K562 (cell line): ENCODE results near the gene TM4SF18. TPM values are rescaled to one million over a fixed set of nuclear protein-coding genes. Genes with fewer than 3 reads are reported as not detected.

ENCODE experiments used
- ATAC-seq: fragments of 200-7000 bp; cut with Tn5 transposase; 3 replicates; pipeline ENCODE4 v1.9.1; 2020; ENCODE audit warnings: moderate library complexity
- BruUV-seq: library from RNA; stranded (reverse); fragments of 400-500 nt; replicated peaks from 2 replicates; lab custom pipeline; 2021; lab: Mats Ljungman, UMichigan
- CTCF ChIA-PET: fragments of 300-600 bp; formaldehyde crosslinking; extraction: SDS; loops from one replicate; lab custom pipeline; 2021; ENCODE audit warnings: low intra/inter-chr PET ratio; lab: Yijun Ruan, JAX
- POLR2A ChIA-PET: fragments of 300-600, 350-650 bp; sonication (Branson Sonifier 250); formaldehyde crosslinking; extraction: SDS; loops from one replicate; lab custom pipeline; 2021; ENCODE audit warnings: antibody characterized with exemption, inconsistent platforms; lab: Yijun Ruan, JAX
- DNase-seq, 4 experiments: peaks; one replicate each; pipeline versions ENCODE4 v3.0.0 to v3.0.0-alpha.2; 2011 to 2018; ENCODE audit warnings: low spot score in 3 of 4, mixed read lengths in 3 of 4; ENCODE audit errors: extremely low read depth in 1 of 4
- FAIRE-seq: peaks from 2 replicates; lab custom pipeline; 2011; peaks lifted over from hg19 to GRCh38; lab: Jason Lieb, UNC
- H2AFZ ChIP-seq: 2 replicates; pipeline ENCODE4 v1.6.0; 2011; ENCODE audit warnings: low read depth, low read length, control low read depth, inconsistent platforms
- H3K27ac ChIP-seq: fragments of 200-600 bp; 3 replicates; pipeline ENCODE4 v1.8.0; 2011; ENCODE audit warnings: low read depth, mild to moderate bottlenecking, control low read depth, inconsistent platforms, low read length, moderate library complexity, mixed read lengths; ENCODE audit errors: extremely low read depth
- H3K27me3 ChIP-seq, 2 experiments: fragments of 300-600 bp in 1 of 2; 2 replicates in 1 of 2; 3 replicates in 1 of 2; pipeline versions ENCODE4 v1.6.0 to v1.8.0; 2011; ENCODE audit warnings: inconsistent platforms in 2 of 2, low read length in 2 of 2, mild to moderate bottlenecking in 1 of 2, mixed read lengths in 1 of 2, moderate library complexity in 1 of 2; ENCODE audit not compliant: control insufficient read depth in 2 of 2, insufficient read depth in 2 of 2
- H3K36me3 ChIP-seq: fragments of 300-600 bp; 3 replicates; pipeline ENCODE4 v1.8.0; 2011; ENCODE audit warnings: mild to moderate bottlenecking, low read length, inconsistent platforms; ENCODE audit not compliant: control insufficient read depth, insufficient read depth
- H3K4me1 ChIP-seq, 2 experiments: fragments of 200-600 bp in 1 of 2; replicated peaks in 1 of 2; 2 replicates in 1 of 2; 3 replicates in 1 of 2; pipeline versions ENCODE4 v1.5.1 to v1.8.0; 2011; ENCODE audit warnings: inconsistent platforms in 2 of 2, low read length in 2 of 2, mild to moderate bottlenecking in 1 of 2, mixed read lengths in 1 of 2, moderate library complexity in 1 of 2; ENCODE audit not compliant: control insufficient read depth in 2 of 2, insufficient read depth in 2 of 2
- H3K4me2 ChIP-seq: 2 replicates; pipeline ENCODE4 v1.6.1; 2011; ENCODE audit warnings: low read length, control low read depth, inconsistent platforms, mixed read lengths; ENCODE audit not compliant: insufficient read depth
- H3K4me3 ChIP-seq: fragments of 200-600 bp; sonication (generic), shearing (Covaris generic); 2 replicates; pipeline ENCODE4 v1.5.1; 2016; ENCODE audit warnings: control low read depth, inconsistent platforms
- H3K79me2 ChIP-seq: fragments of 200-600 bp; 3 replicates; pipeline ENCODE4 v1.8.0; 2011; ENCODE audit warnings: low read length, inconsistent platforms; ENCODE audit not compliant: control insufficient read depth, insufficient read depth
- H3K9ac ChIP-seq, 2 experiments: 2 replicates each; pipeline versions ENCODE4 v1.6.0 to v1.6.1; 2011; ENCODE audit warnings: low read depth in 2 of 2, low read length in 2 of 2, control low read depth in 1 of 2, inconsistent platforms in 1 of 2, mild to moderate bottlenecking in 1 of 2, mixed read lengths in 1 of 2; ENCODE audit not compliant: insufficient read depth in 1 of 2
- H3K9me1 ChIP-seq: one replicate; pipeline ENCODE4 v1.6.0; 2011; ENCODE audit warnings: inconsistent platforms, mild to moderate bottlenecking, low read length, moderate library complexity; ENCODE audit not compliant: control insufficient read depth, insufficient read depth
- H3K9me3 ChIP-seq: replicated peaks from 2 replicates; pipeline ENCODE4 v1.5.1; 2011; ENCODE audit warnings: low read depth, low read length, inconsistent platforms; ENCODE audit not compliant: control insufficient read depth, insufficient read depth
- H4K20me1 ChIP-seq: replicated peaks from 2 replicates; pipeline ENCODE4 v1.6.1; 2011; ENCODE audit warnings: low read length, inconsistent platforms, mixed read lengths; ENCODE audit not compliant: control insufficient read depth, insufficient read depth
- ERF ChIP-seq: fragments of 450-650 bp; formaldehyde crosslinking; IDR thresholded peaks from 2 replicates; pipeline ENCODE4 v1.4.0; 2020; ENCODE audit warnings: mild to moderate bottlenecking, mixed read lengths
- ZNF316 ChIP-seq: fragments of 450-650 bp; IDR thresholded peaks from 2 replicates; pipeline ENCODE4 v1.6.1; 2016
- WGBS: fragments of 100-300 bp; shearing (Covaris generic); methylation state at CpG from one replicate; pipeline ENCODE4 v1.1.6; 2016; ENCODE audit warnings: low coverage, mixed read lengths; ENCODE audit not compliant: insufficient coverage; ENCODE audit errors: missing lambda C conversion rate; 5-methylcytosine and 5-hydroxymethylcytosine counted together
- in situ Hi-C: fragments of 300-500 bp; cut with MboI; formaldehyde crosslinking; loops from 4 replicates; pipeline ENCODE4 v1.15.0; 2018; ENCODE audit warnings: inconsistent platforms, mixed read lengths
- intact Hi-C: fragments of 100-400 bp; cut with micrococcal nuclease; formaldehyde crosslinking; loops from 2 replicates; pipeline ENCODE4 v1.14.2; 2022
- polyA plus RNA-seq, 8 experiments: library from polyadenylated mRNA; depleted of rRNA in 4 of 8; stranded (reverse) in 5 of 8; unstranded in 3 of 8; fragments of >200 nt; fragmentation: Nextera tagmentation in 2 of 8; fragmentation: Illumina TruSeq in 1 of 8; extraction: Ambion mirVana in 2 of 8; extraction: Trizol in 1 of 8; gene quantifications; 2 replicates each; pipeline versions ENCODE4 v1.2.1 to v1.2.3, GENCODE V29; 2011 to 2014; ENCODE audit warnings: inconsistent platforms in 1 of 8, missing spikeins in 1 of 8
- total RNA-seq, 7 experiments: library from RNA; depleted of rRNA in 6 of 7; stranded (reverse); fragments of >200 nt in 6 of 7; fragmentation: Illumina TruSeq in 2 of 7; extraction: Trizol in 2 of 7; gene quantifications; 2 replicates each; pipeline versions ENCODE4 v1.2.1 to v1.2.3, GENCODE V29; 2011 to 2021; ENCODE audit warnings: low replicate concordance in 1 of 7
- TF ChIP-seq, protein P1 (sequence below): fragments of 250-450 bp; sonication (Bioruptor Pico); IDR thresholded peaks from 2 replicates; pipeline ENCODE4 v1.8.0; 2022; ENCODE audit warnings: moderate library complexity, mild to moderate bottlenecking, inconsistent platforms
- TF ChIP-seq, protein P2 (sequence below): fragments of 450-650 bp; IDR thresholded peaks from 2 replicates; pipeline ENCODE4 v1.6.1; 2017; ENCODE audit warnings: mild to moderate bottlenecking, moderate library complexity

The TM4SF18 gene
- total and polyA plus RNA-seq, 9 of the 15 experiments (the other 6 are each of a cell fraction or from before 2014, with no cell fraction given): not detected

DNA sequence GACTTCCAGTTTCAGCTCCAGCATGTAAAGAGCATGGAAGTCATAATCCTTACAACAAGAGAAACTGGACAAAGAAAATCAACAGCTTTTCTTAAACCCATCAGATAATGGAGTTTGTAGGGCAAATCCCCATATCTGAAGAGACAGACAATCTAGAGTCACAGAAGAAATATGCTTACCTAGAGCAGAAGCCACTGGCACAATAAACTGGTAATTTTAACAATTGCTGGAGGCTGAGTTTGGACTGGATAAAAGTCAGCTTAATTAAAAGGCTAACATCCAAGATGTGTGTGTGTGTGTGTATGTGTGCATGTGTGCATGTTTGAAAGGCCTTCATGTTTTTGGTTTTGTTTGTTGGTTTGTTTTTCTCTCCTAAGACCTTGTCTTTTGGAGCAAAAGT lies 50.6 kb downstream of the TM4SF18 start:
- no peak overlapping the region for H3K4me2 ChIP-seq
- peak; percentile 29 for FAIRE-seq
- no peaks in the 10 kb centered on the region for H3K9me1 ChIP-seq
- ATAC-seq: no peak
- in situ Hi-C loops: no loop called here
- H3K9ac ChIP-seq: no peak overlapping the region
- H3K79me2 ChIP-seq: no peaks in the 10 kb centered on the region
- DNase-seq: no peak
- no peak overlapping the region for H2AFZ ChIP-seq
- H3K4me1 ChIP-seq: peaks cover 0 to 4% of the 10 kb centered on the region in 2 experiments; a peak in 2 of 5 replicates
- H3K27me3 ChIP-seq: peaks cover 4 to 13% of the 10 kb centered on the region in 2 experiments; a peak in 4 of 5 replicates
- ChIA-PET POLR2A (no interaction called here), CTCF (no interaction called here)
- H3K27ac ChIP-seq: no peak overlapping the region
- no peaks in the 10 kb centered on the region for H3K9me3 ChIP-seq
- no TSS peak for BruUV-seq
- intact Hi-C loops: no loop called here
- H4K20me1 ChIP-seq: no peaks in the 10 kb centered on the region
- no peaks in the 10 kb centered on the region for H3K36me3 ChIP-seq
- TF ChIP-seq, protein P1, sequence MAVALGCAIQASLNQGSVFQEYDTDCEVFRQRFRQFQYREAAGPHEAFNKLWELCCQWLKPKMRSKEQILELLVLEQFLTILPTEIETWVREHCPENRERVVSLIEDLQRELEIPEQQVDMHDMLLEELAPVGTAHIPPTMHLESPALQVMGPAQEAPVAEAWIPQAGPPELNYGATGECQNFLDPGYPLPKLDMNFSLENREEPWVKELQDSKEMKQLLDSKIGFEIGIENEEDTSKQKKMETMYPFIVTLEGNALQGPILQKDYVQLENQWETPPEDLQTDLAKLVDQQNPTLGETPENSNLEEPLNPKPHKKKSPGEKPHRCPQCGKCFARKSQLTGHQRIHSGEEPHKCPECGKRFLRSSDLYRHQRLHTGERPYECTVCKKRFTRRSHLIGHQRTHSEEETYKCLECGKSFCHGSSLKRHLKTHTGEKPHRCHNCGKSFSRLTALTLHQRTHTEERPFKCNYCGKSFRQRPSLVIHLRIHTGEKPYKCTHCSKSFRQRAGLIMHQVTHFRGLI (CRISPR knock-in tag): no peak
- no peak overlapping the region for H3K4me3 ChIP-seq

DNA sequence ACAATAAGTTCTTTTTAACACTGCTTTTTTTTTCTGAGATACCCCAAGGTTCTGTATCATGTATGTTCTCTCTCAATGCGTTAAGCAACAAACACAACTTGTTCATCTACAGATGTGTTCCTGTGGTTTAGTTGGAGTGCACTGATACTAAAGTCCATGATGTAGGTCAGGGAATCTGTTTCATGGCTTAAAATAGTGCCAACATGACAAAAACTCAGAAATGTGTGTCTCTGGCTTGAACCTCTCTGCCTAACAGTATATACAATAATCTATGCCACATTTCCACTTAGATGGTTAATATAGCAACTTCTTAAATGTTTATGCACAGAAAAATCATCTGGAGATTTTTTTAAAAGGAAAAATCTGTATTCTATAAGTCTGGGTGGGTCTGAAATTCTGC lies 51.1 kb downstream of the TM4SF18 start:
- Histone ChIP-seq H3K9me1 (no peaks in the 10 kb centered on the region), H3K4me2 (no peak overlapping the region), H3K27ac (no peak overlapping the region), H3K27me3 (peaks cover 4 to 13% of the 10 kb centered on the region in 2 experiments; a peak in 4 of 5 replicates), H4K20me1 (no peaks in the 10 kb centered on the region), H3K79me2 (no peaks in the 10 kb centered on the region), H3K9ac (no peak overlapping the region), H3K9me3 (no peaks in the 10 kb centered on the region), H3K4me1 (peaks cover 0 to 4% of the 10 kb centered on the region in 2 experiments; a peak in 2 of 5 replicates), H3K36me3 (no peaks in the 10 kb centered on the region), H3K4me3 (no peak overlapping the region), H2AFZ (no peak overlapping the region)
- no peak for DNase-seq
- intact Hi-C loops (no loop called here), in situ Hi-C loops (no loop called here)
- ChIA-PET CTCF (no interaction called here), POLR2A (no interaction called here)
- ATAC-seq: no peak
- no peak for FAIRE-seq
- 6% methylated on average over 1 of the region's 1 CpG for WGBS
- TF ChIP-seq ERF (CRISPR knock-in tag) (no peak), ZNF316 (peak; percentile 19; the same call in 1 of the 2 replicates)
- TF ChIP-seq, protein P2, sequence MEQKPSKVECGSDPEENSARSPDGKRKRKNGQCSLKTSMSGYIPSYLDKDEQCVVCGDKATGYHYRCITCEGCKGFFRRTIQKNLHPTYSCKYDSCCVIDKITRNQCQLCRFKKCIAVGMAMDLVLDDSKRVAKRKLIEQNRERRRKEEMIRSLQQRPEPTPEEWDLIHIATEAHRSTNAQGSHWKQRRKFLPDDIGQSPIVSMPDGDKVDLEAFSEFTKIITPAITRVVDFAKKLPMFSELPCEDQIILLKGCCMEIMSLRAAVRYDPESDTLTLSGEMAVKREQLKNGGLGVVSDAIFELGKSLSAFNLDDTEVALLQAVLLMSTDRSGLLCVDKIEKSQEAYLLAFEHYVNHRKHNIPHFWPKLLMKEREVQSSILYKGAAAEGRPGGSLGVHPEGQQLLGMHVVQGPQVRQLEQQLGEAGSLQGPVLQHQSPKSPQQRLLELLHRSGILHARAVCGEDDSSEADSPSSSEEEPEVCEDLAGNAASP: no peak
- no TSS peak for BruUV-seq
